ENCODE measurements around the gene TMEM179. TPM values are rescaled to one million over a fixed set of nuclear protein-coding genes. Genes with fewer than 3 reads are reported as not detected.

The TMEM179 gene
- total RNA-seq, 1 donor from 2014 or later, result 29.2 TPM

DNA sequence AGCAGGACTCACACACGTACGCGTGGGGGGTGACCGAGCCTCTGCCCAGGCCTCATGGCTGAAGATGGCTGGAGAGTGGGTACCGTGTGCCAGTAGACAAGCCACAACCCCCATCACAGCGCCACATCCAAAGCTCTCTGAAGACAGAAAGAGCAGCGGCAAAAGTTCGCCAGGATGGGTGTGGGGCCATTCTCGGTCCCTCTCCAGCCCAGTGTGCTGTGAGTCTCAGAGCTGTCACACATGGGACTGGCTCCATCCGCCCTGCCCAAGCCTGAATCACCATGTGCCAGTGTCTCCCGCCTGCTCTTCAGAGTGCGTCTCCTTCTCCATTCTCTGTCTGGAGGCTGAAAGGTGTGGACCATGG lies 5.7 kb downstream of the TMEM179 start:
- DNase-seq, result no peak

DNA sequence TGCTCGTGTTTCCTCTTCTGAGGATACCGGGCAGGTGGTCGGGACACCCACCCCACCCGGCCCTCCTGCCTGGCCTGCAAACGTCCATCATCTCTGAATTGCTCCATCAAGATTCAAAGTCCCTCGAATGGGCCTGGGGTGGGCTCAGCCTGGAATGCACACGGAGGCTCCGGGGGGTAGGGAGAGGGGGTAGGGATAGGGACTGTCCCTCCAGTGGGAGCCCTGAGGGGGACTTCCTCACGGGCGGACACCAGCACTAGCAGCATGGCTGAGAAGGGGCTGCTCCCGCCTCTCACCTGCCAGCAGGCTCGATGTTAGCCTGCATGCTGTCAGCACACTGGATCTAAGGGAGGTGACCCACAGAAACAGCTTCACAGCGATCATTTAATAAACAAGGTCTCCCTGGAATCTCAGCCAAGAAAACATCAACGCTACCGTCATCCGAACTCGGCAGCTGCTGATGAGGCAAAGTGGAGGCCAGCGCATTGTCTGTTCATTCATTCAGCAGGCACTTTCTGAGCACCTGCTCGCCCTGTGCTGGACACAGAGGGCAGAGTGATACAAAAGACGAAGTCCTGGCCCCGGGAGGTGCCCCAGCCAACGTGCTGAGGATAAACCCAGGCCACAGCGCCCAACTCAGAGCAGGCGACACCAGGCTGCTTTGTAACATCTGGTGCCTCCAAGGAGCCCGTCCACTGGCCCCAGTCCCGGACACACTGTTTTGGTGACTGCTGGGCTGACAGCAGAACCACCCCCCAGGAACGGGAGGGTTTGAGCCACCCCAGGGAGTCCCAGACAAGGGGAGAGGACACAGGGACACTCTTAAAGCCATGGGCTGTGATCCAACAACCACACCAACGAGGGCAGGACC lies 6.3 kb downstream of the TMEM179 start:
- no peak for DNase-seq

DNA sequence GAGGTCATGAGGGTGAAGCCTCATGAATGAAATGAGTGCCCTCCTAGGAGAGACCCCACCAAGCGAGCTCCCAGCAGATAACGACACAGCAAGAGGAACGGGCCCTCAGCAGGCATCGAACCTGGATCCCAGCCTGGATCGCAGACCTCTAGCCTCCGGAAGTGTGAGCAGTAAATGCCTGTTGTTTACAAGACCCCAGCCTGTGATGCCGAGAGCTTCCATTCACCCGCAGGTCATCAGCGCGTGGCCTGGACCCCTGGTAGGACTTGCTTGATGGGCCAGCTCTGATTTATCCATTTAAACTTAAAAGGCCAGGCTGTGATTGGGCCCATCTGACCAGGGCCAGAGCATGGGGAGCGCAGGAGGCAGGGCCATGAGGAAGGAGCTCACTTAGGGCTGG lies 7.0 kb downstream of the TMEM179 start:
- DNase-seq, result no peak

- DNase-seq, result no peak
These were observed 7.6 kb downstream of the TMEM179 start for GRCh38 chr14:104596927-104597351.

- no peak for DNase-seq
These were observed 8.1 kb downstream of the TMEM179 start for GRCh38 chr14:104596451-104596918.

- DNase-seq, result no peak
These were observed 8.6 kb downstream of the TMEM179 start for GRCh38 chr14:104595911-104596450.

DNA sequence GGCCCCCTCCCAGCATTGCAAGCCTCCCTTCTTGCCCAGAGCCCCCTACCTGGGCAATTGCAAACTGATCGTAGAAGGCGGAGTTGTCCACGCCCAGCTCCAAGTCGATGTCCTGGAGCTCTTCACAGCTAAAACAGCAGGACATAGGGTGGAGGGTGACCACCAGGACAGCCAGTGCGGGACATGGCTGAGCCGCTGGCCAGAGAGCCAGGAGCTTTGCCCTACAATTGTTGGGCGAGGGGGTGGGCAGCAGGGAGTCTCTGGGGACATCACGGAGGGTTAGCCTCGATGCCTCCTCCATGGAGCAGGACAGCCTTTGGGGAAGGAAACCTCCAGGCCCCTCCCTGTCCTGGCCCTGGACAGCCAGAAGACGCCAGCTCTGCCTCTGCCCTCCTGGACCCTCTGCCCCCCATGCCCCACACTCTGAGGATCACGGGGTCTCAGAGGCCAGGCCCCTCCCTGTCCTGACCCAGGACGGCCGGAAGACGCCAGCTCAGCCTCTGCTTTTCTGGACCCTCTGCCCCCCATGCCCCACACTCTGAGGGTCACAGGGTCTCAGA lies 9.4 kb downstream of the TMEM179 start:
- DNase-seq, result no peak

GRCh38 chr14:104594310-104595046 lies 10.1 kb downstream of the TMEM179 start:
- no peak for DNase-seq

GRCh38 chr14:104593710-104594136 lies 10.8 kb downstream of the TMEM179 start:
- no peak for DNase-seq

- no peak for DNase-seq
These were observed 11.3 kb downstream of the TMEM179 start for GRCh38 chr14:104593241-104593701.

DNA sequence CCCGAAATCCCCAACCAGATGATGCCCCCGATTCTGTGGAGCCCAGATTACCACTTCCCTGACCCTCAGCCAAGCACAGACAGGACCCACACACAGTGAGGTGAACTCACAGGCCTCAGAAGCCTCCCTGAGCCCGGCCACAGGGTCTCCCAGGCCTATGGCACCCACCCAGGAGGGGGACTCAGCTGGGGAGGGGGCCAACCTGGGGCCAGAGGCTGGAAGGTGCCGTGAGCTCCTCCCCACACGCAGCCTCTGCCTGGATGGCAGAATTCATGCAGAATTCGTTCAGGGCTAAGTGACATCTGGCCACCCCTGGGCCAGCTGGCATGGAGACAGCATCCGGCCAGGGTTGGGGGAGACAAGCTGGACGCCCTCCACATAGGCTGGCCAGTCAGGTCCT lies 11.8 kb downstream of the TMEM179 start:
- no peak for DNase-seq

DNA sequence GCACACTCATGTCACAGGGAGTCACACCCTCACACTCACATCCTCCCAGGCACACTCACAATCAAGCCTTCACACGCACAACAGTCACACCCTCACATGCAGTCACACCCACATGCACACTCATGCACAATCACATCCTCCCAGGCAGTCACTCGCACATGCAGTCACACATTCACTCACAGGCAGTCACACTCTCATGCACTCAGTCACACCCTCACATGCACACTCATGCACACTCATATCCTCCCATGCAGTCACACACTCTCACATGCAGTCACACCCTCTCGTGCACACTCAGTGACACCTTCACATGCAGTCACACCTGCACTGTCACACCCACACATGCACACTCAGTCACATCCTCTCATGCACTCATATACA lies 12.3 kb downstream of the TMEM179 start:
- DNase-seq, result no peak

- no peak for DNase-seq
These were observed 12.9 kb downstream of the TMEM179 start for GRCh38 chr14:104591506-104592291.

GRCh38 chr14:104591031-104591430 lies 13.5 kb downstream of the TMEM179 start:
- DNase-seq, result no peak

GRCh38 chr14:104590240-104590965 lies 14.2 kb downstream of the TMEM179 start:
- no peak for DNase-seq

DNA sequence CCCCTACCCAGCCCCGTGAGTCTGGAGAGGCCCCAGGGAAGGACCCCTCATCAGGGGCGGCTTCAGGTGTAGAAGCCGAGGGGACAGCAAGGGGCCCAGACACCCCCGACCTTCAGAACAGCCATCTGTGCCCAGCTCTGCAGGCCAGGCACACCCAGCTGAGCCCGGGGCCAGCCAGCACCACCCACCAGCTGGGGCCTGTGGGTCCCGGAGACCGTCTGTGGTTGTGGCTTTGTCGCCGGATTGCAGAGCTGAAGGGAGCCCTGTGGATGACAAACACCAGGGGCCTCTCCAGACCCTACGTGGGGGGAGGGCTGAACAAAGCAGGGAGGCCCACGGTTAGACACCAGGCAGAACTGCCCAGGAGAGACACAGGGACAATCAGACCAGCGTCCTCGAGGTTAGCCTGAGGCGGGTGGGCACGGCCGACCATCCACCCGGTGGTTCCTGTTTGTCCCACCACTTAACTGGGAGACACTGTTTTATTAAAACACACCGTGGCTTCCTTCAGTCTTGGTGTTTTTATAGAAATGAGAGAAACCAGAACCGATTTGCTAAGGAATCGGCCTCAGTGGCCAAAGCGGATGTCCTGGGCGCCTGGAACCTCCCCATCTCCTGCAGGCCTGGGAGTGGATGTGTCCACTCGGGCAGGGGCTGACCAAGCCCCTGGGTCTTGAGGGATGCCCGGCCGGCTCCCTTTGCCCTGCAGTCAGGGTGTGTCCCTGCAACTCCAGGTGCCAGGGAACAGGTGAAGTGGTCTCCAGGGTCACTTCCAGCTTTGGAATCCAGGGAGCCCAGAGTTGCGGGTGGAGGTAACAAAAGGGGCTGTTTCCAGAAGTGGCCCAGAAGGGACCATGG lies 15.0 kb downstream of the TMEM179 start:
- no peak for DNase-seq

DNA sequence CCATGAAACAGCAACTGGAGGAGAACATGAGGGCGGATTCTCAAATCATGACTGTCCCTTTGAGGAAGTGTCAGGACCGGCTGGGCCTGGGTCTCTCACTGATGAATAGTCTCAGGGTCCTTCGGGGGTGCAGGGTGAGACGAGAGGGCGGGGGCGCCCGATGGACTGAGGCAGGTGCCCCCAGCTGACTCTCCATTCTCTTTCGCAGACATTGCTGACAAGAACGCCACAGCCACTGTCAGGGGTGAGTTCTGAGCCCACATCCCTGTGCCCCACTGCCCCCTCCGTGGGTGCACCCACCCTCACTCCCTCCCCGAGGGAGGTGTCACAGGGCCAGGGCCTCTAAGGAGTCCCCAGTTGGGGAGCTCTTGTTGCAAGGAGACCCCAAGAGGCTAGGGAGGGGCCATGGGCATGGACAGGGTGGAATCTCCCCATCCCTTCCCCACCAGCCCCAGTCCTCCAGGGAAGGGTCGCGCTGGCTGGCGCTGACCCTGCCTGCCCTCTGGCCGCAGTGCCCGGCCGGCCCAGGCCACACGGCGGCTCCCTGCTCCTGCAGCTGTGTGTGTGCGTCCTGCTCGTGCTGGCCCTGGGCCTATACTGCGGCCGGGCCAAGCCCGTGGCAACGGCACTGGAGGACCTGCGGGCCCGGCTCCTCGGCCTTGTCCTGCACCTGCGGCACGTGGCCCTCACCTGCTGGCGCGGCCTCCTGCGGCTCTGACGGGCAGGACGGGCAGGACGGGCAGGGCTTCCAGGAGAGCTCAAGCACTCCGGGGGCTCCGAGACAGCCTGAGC lies 16.3 kb downstream of the TMEM179 start:
- DNase-seq, result no peak

GRCh38 chr14:104587641-104588040 lies 16.9 kb downstream of the TMEM179 start:
- no peak for DNase-seq

Data from occipital lobe (tissue), 2 donors.